HCT116 (cell line): ENCODE results near the gene DRC7. TPM values are rescaled to one million over a fixed set of nuclear protein-coding genes. Genes with fewer than 3 reads are reported as not detected.

Experiments
- ATAC-seq: fragments of 200-7000 bp; cut with Tn5 transposase; 2 replicates; pipeline ENCODE4 v1.9.1; 2020; ENCODE audit warnings: mild to moderate bottlenecking, moderate library complexity
- BruUV-seq: library from RNA; stranded (reverse); fragments of 400-500 nt; replicated peaks from 2 replicates; lab custom pipeline; 2021; lab: Mats Ljungman, UMichigan
- CTCF ChIA-PET: fragments of 300-600 bp; sonication (Branson Sonifier 250); formaldehyde crosslinking; loops from one replicate; lab custom pipeline; 2021; ENCODE audit warnings: antibody characterized with exemption; lab: Charles Lee
- POLR2A ChIA-PET: fragments of 300-600, 350-600 bp; sonication (Branson Sonifier 250); formaldehyde crosslinking; loops from one replicate; lab custom pipeline; 2021; ENCODE audit warnings: antibody characterized with exemption; lab: Charles Lee
- RAD21 ChIA-PET, 2 experiments: fragments of 300-600 bp; sonication (Branson Sonifier 250); formaldehyde crosslinking; loops; one replicate each; lab custom pipeline; 2023; ENCODE audit warnings: low total read pairs in 2 of 2; ENCODE audit not compliant: uncharacterized antibody in 2 of 2, unreplicated experiment in 2 of 2, low non-redundant PET in 1 of 2; lab: Charles Lee
- DNase-seq: peaks from one replicate; pipeline ENCODE4 v3.0.0-alpha.2; 2010; ENCODE audit warnings: low read depth, low spot score
- H2AFZ ChIP-seq: fragments of 200-600 bp; shearing (Covaris generic), sonication (generic); 2 replicates; pipeline ENCODE4 v1.6.1; 2017; ENCODE audit warnings: low read depth, mixed run types, mixed read lengths, antibody characterized with exemption, low read length; ENCODE audit not compliant: poor library complexity, severe bottlenecking
- H3K27ac ChIP-seq: 2 replicates; pipeline ENCODE4 v1.5.1; 2012; ENCODE audit warnings: low read depth, low read length
- H3K27me3 ChIP-seq: fragments of 200-600 bp; sonication (generic); 2 replicates; pipeline ENCODE4 v1.6.1; 2016; ENCODE audit warnings: mixed run types, low read length, mixed read lengths; ENCODE audit not compliant: insufficient read depth
- H3K36me3 ChIP-seq, 2 experiments: fragments of 200-500 bp in 1 of 2; fragments of 200-600 bp in 1 of 2; sonication (Bioruptor generic) in 1 of 2; sonication (generic) in 1 of 2; 2 replicates each; pipeline versions ENCODE4 v1.5.1 to v1.6.1; 2014 to 2016; ENCODE audit warnings: low read length in 2 of 2, inconsistent platforms in 1 of 2, mixed read lengths in 1 of 2, mixed run types in 1 of 2; ENCODE audit not compliant: insufficient read depth in 2 of 2, control insufficient read depth in 1 of 2
- H3K4me1 ChIP-seq, 2 experiments: fragments of 200-600 bp in 1 of 2; sonication (generic) in 1 of 2; 2 replicates each; pipeline versions ENCODE4 v1.5.1 to v1.6.1; 2012 to 2017; ENCODE audit warnings: low read length in 2 of 2, inconsistent platforms in 1 of 2, mild to moderate bottlenecking in 1 of 2, mixed read lengths in 1 of 2, mixed run types in 1 of 2, moderate library complexity in 1 of 2; ENCODE audit not compliant: insufficient read depth in 2 of 2, control insufficient read depth in 1 of 2
- H3K4me2 ChIP-seq: fragments of 200-600 bp; sonication (generic); 2 replicates; pipeline ENCODE4 v1.6.1; 2017; ENCODE audit warnings: mixed run types, low read length, mixed read lengths
- H3K4me3 ChIP-seq, 2 experiments: fragments of 200-600 bp in 1 of 2; sonication (generic) in 1 of 2; replicated peaks in 1 of 2; 2 replicates each; pipeline ENCODE4 v1.5.1; 2011 to 2016; ENCODE audit warnings: low read length in 2 of 2, control low read depth in 1 of 2, low read depth in 1 of 2, mild to moderate bottlenecking in 1 of 2, mixed read lengths in 1 of 2, mixed run types in 1 of 2
- H3K79me2 ChIP-seq: fragments of 200-600 bp; sonication (generic); 2 replicates; pipeline ENCODE4 v1.6.1; 2017; ENCODE audit warnings: mild to moderate bottlenecking, mixed run types, low read length, moderate library complexity, mixed read lengths; ENCODE audit not compliant: insufficient read depth
- H3K9ac ChIP-seq: fragments of 200-600 bp; sonication (generic); 2 replicates; pipeline ENCODE4 v1.6.1; 2016; ENCODE audit warnings: low read length, mixed read lengths
- H3K9me2 ChIP-seq: fragments of 200-600 bp; sonication (generic), shearing (Covaris generic); 2 replicates; pipeline ENCODE4 v1.6.1; 2017; ENCODE audit warnings: mixed run types, mild to moderate bottlenecking, moderate library complexity; ENCODE audit not compliant: insufficient read depth
- H3K9me3 ChIP-seq, 2 experiments: fragments of 200-500 bp in 1 of 2; fragments of 200-600 bp in 1 of 2; sonication (Bioruptor generic) in 1 of 2; sonication (generic) in 1 of 2; 2 replicates each; pipeline ENCODE4 v1.6.1; 2014 to 2017; ENCODE audit warnings: low read length in 2 of 2, mixed read lengths in 2 of 2, inconsistent platforms in 1 of 2, low read depth in 1 of 2, mild to moderate bottlenecking in 1 of 2, mixed run types in 1 of 2, moderate library complexity in 1 of 2; ENCODE audit not compliant: control insufficient read depth in 1 of 2, insufficient read depth in 1 of 2
- H4K20me1 ChIP-seq: fragments of 200-600 bp; sonication (generic), shearing (Covaris generic); 2 replicates; pipeline ENCODE4 v1.6.1; 2017; ENCODE audit warnings: mixed run types, mild to moderate bottlenecking, moderate library complexity; ENCODE audit not compliant: insufficient read depth
- ATF3 ChIP-seq: IDR thresholded peaks from 2 replicates; pipeline ENCODE4 v1.6.1; 2012
- CBX3 ChIP-seq: IDR thresholded peaks from 2 replicates; pipeline ENCODE4 v1.6.1; 2012; ENCODE audit warnings: low read depth
- ELF1 ChIP-seq: IDR thresholded peaks from 2 replicates; pipeline ENCODE4 v1.6.1; 2012; ENCODE audit warnings: low read depth, borderline replicate concordance
- EZH2 ChIP-seq: fragments of 200-600 bp; sonication (generic); IDR thresholded peaks from 2 replicates; pipeline ENCODE4 v1.6.1; 2017; ENCODE audit warnings: antibody characterized with exemption, mixed run types
- FOSL1 ChIP-seq: IDR thresholded peaks from 2 replicates; pipeline ENCODE4 v1.6.1; 2012; ENCODE audit warnings: low read depth
- JUND ChIP-seq: IDR thresholded peaks from 2 replicates; pipeline ENCODE4 v1.6.1; 2012
- POLR2A ChIP-seq: IDR thresholded peaks from 2 replicates; pipeline ENCODE4 v1.7.0; 2011; ENCODE audit warnings: borderline replicate concordance; ENCODE audit not compliant: insufficient read depth, insufficient read length; ENCODE audit errors: extremely low read depth
- POLR2AphosphoS5 ChIP-seq: IDR thresholded peaks from 2 replicates; pipeline ENCODE4 v1.6.1; 2011; ENCODE audit warnings: mild to moderate bottlenecking, low read depth, low read length, moderate library complexity
- RAD21 ChIP-seq: IDR thresholded peaks from 2 replicates; pipeline ENCODE4 v1.6.1; 2012; ENCODE audit warnings: low read depth, mild to moderate bottlenecking
- REST ChIP-seq: IDR thresholded peaks from 2 replicates; pipeline ENCODE4 v1.6.1; 2012; ENCODE audit warnings: low read depth
- SIN3A ChIP-seq: IDR thresholded peaks from 2 replicates; pipeline ENCODE4 v1.6.1; 2012; ENCODE audit warnings: low read depth
- SRF ChIP-seq: IDR thresholded peaks from 2 replicates; pipeline ENCODE4 v1.6.1; 2012; ENCODE audit warnings: low read depth
- TCF7L2 ChIP-seq: IDR thresholded peaks from 2 replicates; pipeline ENCODE4 v1.7.0; 2011; ENCODE audit warnings: borderline replicate concordance, inconsistent platforms; ENCODE audit not compliant: insufficient read depth, insufficient read length; ENCODE audit errors: extremely low read depth
- ZFX ChIP-seq: fragments of 450-650 bp; IDR thresholded peaks from 2 replicates; pipeline ENCODE4 v1.6.1; 2017
- intact Hi-C: fragments of 100-400 bp; cut with micrococcal nuclease; formaldehyde crosslinking; loops from 2 replicates; pipeline ENCODE4 v1.10.0; 2022
- total RNA-seq: library from RNA; stranded (reverse); gene quantifications from one replicate; pipeline ENCODE4 v1.2.1, GENCODE V29; 2021; ENCODE audit not compliant: unreplicated experiment
- TF ChIP-seq, protein P1 (sequence below), 3 experiments: fragments of 200-600 bp in 1 of 3; sonication (generic) in 1 of 3; IDR thresholded peaks in 2 of 3; conservative IDR thresholded peaks in 1 of 3; 2 replicates each; pipeline ENCODE4 v1.5.1; 2012 to 2017; ENCODE audit warnings: low read depth in 2 of 3, low read length in 2 of 3, antibody characterized with exemption in 1 of 3, borderline replicate concordance in 1 of 3, control low read depth in 1 of 3, mild to moderate bottlenecking in 1 of 3, mixed read lengths in 1 of 3, mixed run types in 1 of 3, moderate library complexity in 1 of 3; ENCODE audit not compliant: insufficient read depth in 1 of 3
- TF ChIP-seq, protein P2 (sequence below): IDR thresholded peaks from 2 replicates; pipeline ENCODE4 v1.6.1; 2012

DRC7 gene
- total RNA-seq, 1 experiment from 2014 or later = 0.91 TPM

GRCh38 chr16:57690782-57691471 is 3.7 kb upstream of the DRC7 start:
- TF ChIP-seq RAD21 = no peak
- no peak for TF ChIP-seq CBX3
- TF ChIP-seq, protein P1, sequence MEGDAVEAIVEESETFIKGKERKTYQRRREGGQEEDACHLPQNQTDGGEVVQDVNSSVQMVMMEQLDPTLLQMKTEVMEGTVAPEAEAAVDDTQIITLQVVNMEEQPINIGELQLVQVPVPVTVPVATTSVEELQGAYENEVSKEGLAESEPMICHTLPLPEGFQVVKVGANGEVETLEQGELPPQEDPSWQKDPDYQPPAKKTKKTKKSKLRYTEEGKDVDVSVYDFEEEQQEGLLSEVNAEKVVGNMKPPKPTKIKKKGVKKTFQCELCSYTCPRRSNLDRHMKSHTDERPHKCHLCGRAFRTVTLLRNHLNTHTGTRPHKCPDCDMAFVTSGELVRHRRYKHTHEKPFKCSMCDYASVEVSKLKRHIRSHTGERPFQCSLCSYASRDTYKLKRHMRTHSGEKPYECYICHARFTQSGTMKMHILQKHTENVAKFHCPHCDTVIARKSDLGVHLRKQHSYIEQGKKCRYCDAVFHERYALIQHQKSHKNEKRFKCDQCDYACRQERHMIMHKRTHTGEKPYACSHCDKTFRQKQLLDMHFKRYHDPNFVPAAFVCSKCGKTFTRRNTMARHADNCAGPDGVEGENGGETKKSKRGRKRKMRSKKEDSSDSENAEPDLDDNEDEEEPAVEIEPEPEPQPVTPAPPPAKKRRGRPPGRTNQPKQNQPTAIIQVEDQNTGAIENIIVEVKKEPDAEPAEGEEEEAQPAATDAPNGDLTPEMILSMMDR (IDR thresholded peaks at IDR 0.05 in 2 of 3, conservative IDR thresholded peaks at IDR 0.05 in 1 of 3; ENCODE audit: borderline replicate concordance in 1 of 3, insufficient read depth in 1 of 3, low read depth in 2 of 3, low read length in 2 of 3) = no peak
- no peak for TF ChIP-seq SRF
- TF ChIP-seq ATF3 = no peak
- no peak for TF ChIP-seq REST
- no peak for TF ChIP-seq ZFX
- TF ChIP-seq, protein P2, sequence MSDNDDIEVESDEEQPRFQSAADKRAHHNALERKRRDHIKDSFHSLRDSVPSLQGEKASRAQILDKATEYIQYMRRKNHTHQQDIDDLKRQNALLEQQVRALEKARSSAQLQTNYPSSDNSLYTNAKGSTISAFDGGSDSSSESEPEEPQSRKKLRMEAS = no peak
- no peak for TF ChIP-seq EZH2
- no peak for TF ChIP-seq SIN3A
- no peak for TF ChIP-seq FOSL1
- TF ChIP-seq JUND = no peak
- TF ChIP-seq ELF1 = no peak
- no peak for TF ChIP-seq TCF7L2
- no peak for TF ChIP-seq POLR2AphosphoS5
- no peak for TF ChIP-seq POLR2A
- no peak for ATAC-seq
- no peak overlapping the region for H3K4me3 ChIP-seq
- no peaks in the 10 kb centered on the region for H3K9me3 ChIP-seq
- no peak overlapping the region for H3K4me2 ChIP-seq
- H3K36me3 ChIP-seq = no peaks in the 10 kb centered on the region
- H3K27me3 ChIP-seq = no peaks in the 10 kb centered on the region
- intact Hi-C loops = no loop called here
- H3K9me2 ChIP-seq = no peaks in the 10 kb centered on the region
- H2AFZ ChIP-seq = no peak overlapping the region
- CTCF ChIA-PET = no interaction called here
- H3K9ac ChIP-seq = no peak overlapping the region
- no peaks in the 10 kb centered on the region for H3K79me2 ChIP-seq
- peaks cover 0 to 4% of the 10 kb centered on the region in 2 experiments; a peak in 1 of 4 replicates for H3K4me1 ChIP-seq
- POLR2A ChIA-PET = interaction anchor here (0.6 kb wide), 1 partner anchor 171 kb away, joined by 3 read pairs; no protein-coding TSS in a partner anchor
- BruUV-seq = no TSS peak
- H3K27ac ChIP-seq = no peak overlapping the region
- H4K20me1 ChIP-seq = no peaks in the 10 kb centered on the region
- no peak for DNase-seq
- RAD21 ChIA-PET = no interaction called here
